SK-N-MC (cell line): ENCODE measurements around the gene DDX19B.

Experiments used
- EZH2 ChIP-seq: fragments of 200-600 bp; sonication (generic); IDR thresholded peaks from one replicate; pipeline ENCODE4 v1.6.1; 2017; ENCODE audit warnings: antibody characterized with exemption
- POLR2AphosphoS5 ChIP-seq: IDR thresholded peaks from 2 replicates; pipeline ENCODE4 v1.6.1; 2012; ENCODE audit warnings: mild to moderate bottlenecking, low read depth, low read length, borderline replicate concordance

DNA sequence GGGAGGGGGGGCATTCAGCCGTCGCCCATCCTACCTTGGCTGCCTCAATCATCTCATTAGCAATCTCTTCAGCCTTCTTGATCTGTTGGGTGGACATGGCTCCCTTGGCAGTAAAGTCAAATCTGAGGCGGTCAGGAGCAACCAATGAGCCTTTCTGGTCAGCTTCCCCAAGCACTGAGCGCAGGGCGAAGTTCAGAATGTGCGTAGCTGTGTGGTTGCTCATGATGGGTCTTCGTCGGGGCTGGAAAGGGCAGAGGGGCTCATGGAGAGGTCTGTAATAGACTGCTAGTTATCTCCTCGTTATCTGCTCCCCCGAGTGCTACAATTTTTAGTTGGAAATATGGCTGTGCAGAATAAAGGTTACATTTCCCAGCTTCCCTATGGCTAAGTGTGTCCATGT is 40.0 kb upstream of the DDX19B start:
- TF ChIP-seq POLR2AphosphoS5 = no peak
- TF ChIP-seq EZH2 = no peak
